ENCODE measurements around the gene SPON2.
A peak's percentile ranks its signal among the peaks of the same experiment; 100 is the strongest.

SPON2 gene

GRCh38 chr4:1211891-1212545 lies 39.6 kb upstream of the SPON2 start:
- H3K36me3 Mint-ChIP-seq (ENCODE audit: low read depth), result peaks cover 63% of the 10 kb centered on the region
- H3K27ac Mint-ChIP-seq, result no peak overlapping the region
- no peak for DNase-seq
- H3K27me3 Mint-ChIP-seq, result no peaks in the 10 kb centered on the region
- H3K4me3 Mint-ChIP-seq, result no peak overlapping the region
- peaks cover 15% of the 10 kb centered on the region for H3K4me1 Mint-ChIP-seq (ENCODE audit: low read depth)
- no peaks in the 10 kb centered on the region for H3K9me3 Mint-ChIP-seq

GRCh38 chr4:1211371-1211770 lies 39.0 kb upstream of the SPON2 start:
- Mint-ChIP-seq H3K4me3 (no peak overlapping the region), H3K36me3 (ENCODE audit: low read depth) (peaks cover 59% of the 10 kb centered on the region), H3K4me1 (ENCODE audit: low read depth) (peaks cover 9% of the 10 kb centered on the region), H3K9me3 (no peaks in the 10 kb centered on the region), H3K27ac (no peak overlapping the region), H3K27me3 (no peaks in the 10 kb centered on the region)
- no peak for DNase-seq

GRCh38 chr4:1210971-1211370 lies 38.6 kb upstream of the SPON2 start:
- peaks cover 55% of the 10 kb centered on the region for H3K36me3 Mint-ChIP-seq (ENCODE audit: low read depth)

GRCh38 chr4:1210241-1210841 lies 38.0 kb upstream of the SPON2 start:
- Mint-ChIP-seq H3K4me3 (no peak overlapping the region), H3K4me1 (ENCODE audit: low read depth) (peaks cover 2% of the 10 kb centered on the region), H3K36me3 (ENCODE audit: low read depth) (peaks cover 49% of the 10 kb centered on the region), H3K27me3 (no peaks in the 10 kb centered on the region), H3K9me3 (no peaks in the 10 kb centered on the region), H3K27ac (no peak overlapping the region)
- no peak for DNase-seq

More at GRCh38 chr4:1210971-1211370, 38.6 kb upstream of the SPON2 start:
- H3K27me3 Mint-ChIP-seq, result no peaks in the 10 kb centered on the region
- peaks cover 5% of the 10 kb centered on the region for H3K4me1 Mint-ChIP-seq (ENCODE audit: low read depth)
- no peak for DNase-seq
- no peak overlapping the region for H3K4me3 Mint-ChIP-seq
- H3K9me3 Mint-ChIP-seq, result no peaks in the 10 kb centered on the region
- no peak overlapping the region for H3K27ac Mint-ChIP-seq

GRCh38 chr4:1209821-1210220 lies 37.4 kb upstream of the SPON2 start:
- peaks cover 3% of the 10 kb centered on the region for H3K4me1 Mint-ChIP-seq (ENCODE audit: low read depth)
- no peaks in the 10 kb centered on the region for H3K9me3 Mint-ChIP-seq
- peaks cover 43% of the 10 kb centered on the region for H3K36me3 Mint-ChIP-seq (ENCODE audit: low read depth)
- DNase-seq, result no peak
- no peak overlapping the region for H3K27ac Mint-ChIP-seq
- no peak overlapping the region for H3K4me3 Mint-ChIP-seq
- H3K27me3 Mint-ChIP-seq, result no peaks in the 10 kb centered on the region

- Mint-ChIP-seq H3K36me3 (ENCODE audit: low read depth) (peaks cover 43% of the 10 kb centered on the region), H3K4me1 (ENCODE audit: low read depth) (peaks cover 9% of the 10 kb centered on the region), H3K27me3 (no peaks in the 10 kb centered on the region), H3K4me3 (no peak overlapping the region), H3K27ac (no peak overlapping the region), H3K9me3 (no peaks in the 10 kb centered on the region)
- no peak for DNase-seq
Measured at GRCh38 chr4:1208970-1209704, 36.8 kb upstream of the SPON2 start.

- H3K9me3 Mint-ChIP-seq, result no peaks in the 10 kb centered on the region
- no peak for DNase-seq
- H3K27ac Mint-ChIP-seq, result peak overlapping the region; percentile 68
- H3K36me3 Mint-ChIP-seq (ENCODE audit: low read depth), result peaks cover 37% of the 10 kb centered on the region
- H3K4me1 Mint-ChIP-seq (ENCODE audit: low read depth), result peaks cover 17% of the 10 kb centered on the region
- H3K27me3 Mint-ChIP-seq, result no peaks in the 10 kb centered on the region
- H3K4me3 Mint-ChIP-seq, result peak overlapping the region; percentile 25
Measured at GRCh38 chr4:1208266-1208961, 36.0 kb upstream of the SPON2 start.

- Mint-ChIP-seq H3K9me3 (no peaks in the 10 kb centered on the region), H3K27me3 (no peaks in the 10 kb centered on the region), H3K4me1 (ENCODE audit: low read depth) (peaks cover 23% of the 10 kb centered on the region), H3K4me3 (no peak overlapping the region), H3K36me3 (ENCODE audit: low read depth) (peaks cover 33% of the 10 kb centered on the region), H3K27ac (no peak overlapping the region)
- DNase-seq, result peak; percentile 27
Measured at GRCh38 chr4:1207603-1208265, 35.4 kb upstream of the SPON2 start.

- no peak overlapping the region for H3K27ac Mint-ChIP-seq
- peaks cover 28% of the 10 kb centered on the region for H3K36me3 Mint-ChIP-seq (ENCODE audit: low read depth)
- no peak overlapping the region for H3K4me3 Mint-ChIP-seq
- peaks cover 30% of the 10 kb centered on the region for H3K4me1 Mint-ChIP-seq (ENCODE audit: low read depth)
- H3K9me3 Mint-ChIP-seq, result no peaks in the 10 kb centered on the region
- H3K27me3 Mint-ChIP-seq, result no peaks in the 10 kb centered on the region
- DNase-seq, result peak; percentile 24
Measured at GRCh38 chr4:1207157-1207470, 34.7 kb upstream of the SPON2 start.

GRCh38 chr4:1206299-1207156 lies 34.1 kb upstream of the SPON2 start:
- Mint-ChIP-seq H3K36me3 (ENCODE audit: low read depth) (peaks cover 23% of the 10 kb centered on the region), H3K27ac (no peak overlapping the region), H3K27me3 (no peaks in the 10 kb centered on the region), H3K4me3 (no peak overlapping the region), H3K9me3 (no peaks in the 10 kb centered on the region), H3K4me1 (ENCODE audit: low read depth) (peaks cover 35% of the 10 kb centered on the region)
- peak; percentile 28 for DNase-seq

GRCh38 chr4:1205586-1206298 lies 33.4 kb upstream of the SPON2 start:
- Mint-ChIP-seq H3K27me3 (no peaks in the 10 kb centered on the region), H3K27ac (no peak overlapping the region), H3K9me3 (no peaks in the 10 kb centered on the region), H3K4me1 (ENCODE audit: low read depth) (peaks cover 43% of the 10 kb centered on the region), H3K36me3 (ENCODE audit: low read depth) (peaks cover 15% of the 10 kb centered on the region), H3K4me3 (no peak overlapping the region)
- peak; percentile 29 for DNase-seq

GRCh38 chr4:1204828-1205585 lies 32.6 kb upstream of the SPON2 start:
- DNase-seq, result peak; percentile 11
- H3K27ac Mint-ChIP-seq, result no peak overlapping the region
- no peaks in the 10 kb centered on the region for H3K9me3 Mint-ChIP-seq
- peaks cover 13% of the 10 kb centered on the region for H3K36me3 Mint-ChIP-seq (ENCODE audit: low read depth)
- no peaks in the 10 kb centered on the region for H3K27me3 Mint-ChIP-seq
- peaks cover 48% of the 10 kb centered on the region for H3K4me1 Mint-ChIP-seq (ENCODE audit: low read depth)
- H3K4me3 Mint-ChIP-seq, result no peak overlapping the region
